ENCODE results near the gene PLSCR5.

Gene PLSCR5

GRCh38 chr3:146546366-146546965 lies 58.7 kb downstream of the PLSCR5 start:
- H3K4me3 ChIP-seq (ENCODE audit: low read depth, low read length): no peak overlapping the region
- DNase-seq (ENCODE audit: low read depth): no peak
- TF ChIP-seq CTCF (IDR thresholded peaks at IDR 0.05; ENCODE audit: low read depth, low read length, missing control alignments): no peak

GRCh38 chr3:146544929-146545528 lies 60.1 kb downstream of the PLSCR5 start:
- peak overlapping the region; percentile 77 for H3K4me3 ChIP-seq (ENCODE audit: low read depth, low read length)
- no peak for DNase-seq (ENCODE audit: low read depth)
- no peak for TF ChIP-seq CTCF (IDR thresholded peaks at IDR 0.05; ENCODE audit: low read depth, low read length, missing control alignments)

- TF ChIP-seq CTCF (IDR thresholded peaks at IDR 0.05; ENCODE audit: low read depth, low read length, missing control alignments): no peak
- H3K4me3 ChIP-seq (ENCODE audit: low read depth, low read length): peak within 1 kb of the TSS; percentile 77
- DNase-seq (ENCODE audit: low read depth): peak; percentile 70
These were observed 60.9 kb downstream of the PLSCR5 start, which contains the start of gene PLSCR1 for GRCh38 chr3:146544002-146544928. PLSCR1 (minus strand) TSS chr3:146544607; CDS start chr3:146536552, 8,055 bp downstream.

- DNase-seq (ENCODE audit: low read depth): no peak
These were observed 61.6 kb downstream of the PLSCR5 start for GRCh38 chr3:146543461-146544001.

GRCh38 chr3:146542978-146543377 lies 62.2 kb downstream of the PLSCR5 start:
- peak overlapping the region; percentile 77 for H3K4me3 ChIP-seq (ENCODE audit: low read depth, low read length)
- no peak for TF ChIP-seq CTCF (IDR thresholded peaks at IDR 0.05; ENCODE audit: low read depth, low read length, missing control alignments)
- no peak for DNase-seq (ENCODE audit: low read depth)

More at GRCh38 chr3:146543461-146544001, 61.6 kb downstream of the PLSCR5 start:
- no peak for TF ChIP-seq CTCF (IDR thresholded peaks at IDR 0.05; ENCODE audit: low read depth, low read length, missing control alignments)
- peak overlapping the region; percentile 77 for H3K4me3 ChIP-seq (ENCODE audit: low read depth, low read length)

GRCh38 chr3:146542179-146542578 lies 63.0 kb downstream of the PLSCR5 start:
- DNase-seq (ENCODE audit: low read depth): no peak
- H3K4me3 ChIP-seq (ENCODE audit: low read depth, low read length): no peak overlapping the region; the same call in 1 of the 2 replicates
- TF ChIP-seq CTCF (IDR thresholded peaks at IDR 0.05; ENCODE audit: low read depth, low read length, missing control alignments): no peak
